ENCODE results near the gene OR12D1. TPM values are rescaled to one million over a fixed set of nuclear protein-coding genes. Genes with fewer than 3 reads are reported as not detected.

OR12D1 gene
- total RNA-seq, 4 donors from 2014 or later = not detected

- intact Hi-C loops (cut with DNase I; ENCODE audit: low total_unique reads) = no loop called here
- H3K36me3 ChIP-seq = no peaks in the 10 kb centered on the region
These were observed 46.5 kb downstream of the OR12D1 start for GRCh38 chr6:29461021-29461814.

GRCh38 chr6:29462022-29462421 is 47.3 kb downstream of the OR12D1 start:
- DNase-seq = no peak
- Histone ChIP-seq H3K27me3 (no peaks in the 10 kb centered on the region), H3K36me3 (no peaks in the 10 kb centered on the region), H3K4me1 (no peaks in the 10 kb centered on the region), H3K27ac (no peak overlapping the region), H3K9me3 (no peaks in the 10 kb centered on the region), H3K4me3 (no peak overlapping the region)
- no peak for TF ChIP-seq CTCF (IDR thresholded peaks at IDR 0.05)
- no peak for TF ChIP-seq POLR2A (IDR thresholded peaks at IDR 0.05)
- intact Hi-C loops (cut with DNase I; ENCODE audit: low total_unique reads) = no loop called here

More at GRCh38 chr6:29461021-29461814, 46.5 kb downstream of the OR12D1 start:
- TF ChIP-seq CTCF (IDR thresholded peaks at IDR 0.05) (no peak), POLR2A (IDR thresholded peaks at IDR 0.05) (no peak)
- no peak overlapping the region for H3K4me3 ChIP-seq
- no peak overlapping the region for H3K27ac ChIP-seq
- H3K27me3 ChIP-seq = no peaks in the 10 kb centered on the region
- H3K9me3 ChIP-seq = no peaks in the 10 kb centered on the region
- DNase-seq = no peak
- H3K4me1 ChIP-seq = no peaks in the 10 kb centered on the region

- no peak overlapping the region for H3K4me3 ChIP-seq
- no peaks in the 10 kb centered on the region for H3K27me3 ChIP-seq
- H3K36me3 ChIP-seq = no peaks in the 10 kb centered on the region
- H3K9me3 ChIP-seq = no peaks in the 10 kb centered on the region
- H3K4me1 ChIP-seq = no peaks in the 10 kb centered on the region
- intact Hi-C loops (cut with DNase I; ENCODE audit: low total_unique reads) = no loop called here
- H3K27ac ChIP-seq = no peak overlapping the region
- DNase-seq = no peak
- TF ChIP-seq CTCF (IDR thresholded peaks at IDR 0.05) (no peak), POLR2A (IDR thresholded peaks at IDR 0.05) (no peak)
These were observed 50.6 kb downstream of the OR12D1 start for GRCh38 chr6:29465279-29465678.

- no peaks in the 10 kb centered on the region for H3K9me3 ChIP-seq
- H3K27me3 ChIP-seq = no peaks in the 10 kb centered on the region
- no peak overlapping the region for H3K27ac ChIP-seq
- no peak overlapping the region for H3K4me3 ChIP-seq
- intact Hi-C loops (cut with DNase I; ENCODE audit: low total_unique reads) = no loop called here
- no peak for DNase-seq
- TF ChIP-seq CTCF (IDR thresholded peaks at IDR 0.05) = no peak
- no peak for TF ChIP-seq POLR2A (IDR thresholded peaks at IDR 0.05)
- no peaks in the 10 kb centered on the region for H3K36me3 ChIP-seq
- H3K4me1 ChIP-seq = no peaks in the 10 kb centered on the region
These were observed 51.1 kb downstream of the OR12D1 start for GRCh38 chr6:29465801-29466200.

GRCh38 chr6:29466241-29466640 is 51.5 kb downstream of the OR12D1 start:
- Histone ChIP-seq H3K36me3 (no peaks in the 10 kb centered on the region), H3K27ac (no peak overlapping the region), H3K9me3 (no peaks in the 10 kb centered on the region), H3K27me3 (no peaks in the 10 kb centered on the region), H3K4me1 (no peaks in the 10 kb centered on the region), H3K4me3 (no peak overlapping the region)
- intact Hi-C loops (cut with DNase I; ENCODE audit: low total_unique reads) = no loop called here
- no peak for DNase-seq
- TF ChIP-seq CTCF (IDR thresholded peaks at IDR 0.05) = no peak
- no peak for TF ChIP-seq POLR2A (IDR thresholded peaks at IDR 0.05)

Other genes starting within 250 kb of the OR12D1 start
- 10 to 100 TPM in 1 of 4 donors, not detected in 3; 11.8 TPM for gene OR2J2, start 244.0 kb upstream of the OR12D1 start, total RNA-seq
- gene OR14J1, start 113.2 kb upstream of the OR12D1 start, total RNA-seq = not detected
- gene OR5V1, start 46.1 kb upstream of the OR12D1 start, total RNA-seq = not detected
- gene OR12D3, start 39.6 kb upstream of the OR12D1 start, total RNA-seq = not detected
- not detected for gene OR12D2, start 19.3 kb upstream of the OR12D1 start, total RNA-seq
- not detected for gene OR10C1, start 24.4 kb downstream of the OR12D1 start, total RNA-seq
- not detected for gene OR11A1, start 42.1 kb downstream of the OR12D1 start, total RNA-seq
- gene OR2H1, start 42.2 kb downstream of the OR12D1 start, total RNA-seq = not detected
- gene MAS1L, start 73.0 kb downstream of the OR12D1 start, total RNA-seq = under 1 TPM in 2 of 4 donors, not detected in 2; 0.37 to 0.48 TPM
- under 1 TPM in 1 of 4 donors, not detected in 3; 0.41 TPM for gene UBD, start 144.8 kb downstream of the OR12D1 start, total RNA-seq
- not detected for gene OR2H2, start 170.2 kb downstream of the OR12D1 start, total RNA-seq
- 100 to 1,000 TPM in 1 of 4 donors, 10 to 100 TPM in 3; 29.4 to 184 (median 44.6) TPM for gene GABBR1, start 218.3 kb downstream of the OR12D1 start, total RNA-seq
- gene MOG, start 242.2 kb downstream of the OR12D1 start, total RNA-seq = not detected

All from uterus (tissue), 4 donors.